Superior temporal gyrus (tissue), 1 donor: ENCODE measurements around the gene KIAA1549.

Experiments
- DNase-seq: peaks from one replicate; pipeline ENCODE4 v3.0.0-alpha.2; 2016; ENCODE audit errors: extremely low spot score

Gene KIAA1549

DNA sequence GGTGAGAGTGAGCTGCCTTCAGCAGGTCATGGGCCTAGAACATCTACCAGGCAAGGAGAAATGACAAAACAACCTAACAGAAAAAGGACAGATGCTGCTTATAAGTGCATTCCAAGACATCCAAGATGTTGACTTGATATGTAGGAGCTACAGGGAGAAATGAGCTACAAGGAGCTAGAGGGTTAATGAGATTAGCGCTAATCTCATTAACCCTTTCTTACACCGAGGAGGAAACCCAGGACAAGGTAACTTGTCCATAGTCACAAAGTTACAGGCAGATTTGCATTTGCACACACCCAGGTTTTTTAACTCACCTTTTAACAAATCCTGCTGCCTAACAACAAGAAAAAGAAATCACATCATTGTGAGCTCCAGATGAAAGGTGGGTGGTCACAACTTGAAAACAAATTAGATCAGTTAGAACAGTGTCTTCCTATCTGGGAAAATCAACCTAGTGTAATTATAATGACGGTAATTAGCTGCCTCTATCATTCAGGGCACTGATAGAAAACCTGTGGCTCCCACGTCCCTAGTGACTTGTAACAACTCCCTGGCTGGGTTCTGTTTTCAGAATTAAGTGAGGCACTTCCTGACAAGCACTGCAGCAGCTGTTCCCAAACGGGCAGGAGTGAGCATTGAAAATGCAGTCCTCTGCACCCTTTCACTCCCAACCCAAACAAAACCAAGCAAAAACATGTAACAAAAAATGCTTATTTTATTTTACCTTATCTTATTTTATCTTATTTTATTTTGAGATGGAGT, 5.7 kb downstream of the KIAA1549 start:
- DNase-seq: no peak

DNA sequence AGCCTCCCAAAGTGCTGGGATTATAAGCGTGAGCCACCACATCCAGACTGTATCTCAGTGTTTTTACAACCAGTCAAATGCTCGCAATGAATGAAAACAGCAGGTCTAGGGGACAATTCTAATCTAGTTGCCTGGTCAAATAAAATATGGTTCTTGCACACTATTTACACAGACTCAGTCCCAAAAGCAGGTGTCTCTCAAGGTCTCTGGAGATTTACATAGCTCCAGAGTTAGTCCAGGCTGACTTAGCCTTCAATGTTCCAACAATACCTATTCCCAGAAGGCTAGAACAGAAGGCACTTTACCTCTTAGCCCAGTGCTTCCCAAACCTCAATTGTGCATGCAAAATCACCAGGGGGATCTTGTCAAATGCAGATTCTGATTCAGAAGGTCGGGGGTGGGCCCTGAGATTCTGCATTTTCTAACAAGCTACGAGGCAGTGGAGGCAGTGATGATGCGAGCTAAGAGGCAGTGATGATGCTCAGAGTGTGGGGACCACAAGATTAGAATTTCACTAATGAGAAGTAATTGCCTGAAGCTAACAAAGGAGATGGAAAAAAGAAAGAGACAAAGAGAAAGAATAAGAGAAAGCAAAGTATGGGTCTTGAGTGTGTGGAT, 6.4 kb downstream of the KIAA1549 start:
- DNase-seq: no peak

DNA sequence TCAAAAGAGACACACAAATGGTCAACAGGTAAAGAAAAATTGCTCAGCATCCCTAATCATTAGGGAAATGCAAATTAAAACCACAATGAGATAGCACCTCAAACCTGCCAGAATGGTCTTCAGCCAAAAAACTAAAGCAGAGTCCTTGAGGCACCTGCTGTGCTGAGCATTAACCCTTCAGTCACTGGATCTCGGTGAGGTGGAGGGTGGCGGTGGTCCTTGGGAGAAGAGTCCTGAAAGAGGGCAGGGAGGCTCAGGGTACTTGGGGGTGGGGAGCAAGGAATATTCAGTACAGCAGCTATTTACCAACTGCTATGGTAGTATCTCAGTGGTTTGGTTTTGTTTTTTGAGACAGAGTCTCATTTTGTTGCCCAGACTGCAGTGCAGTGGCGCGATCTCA, 7.1 kb downstream of the KIAA1549 start:
- DNase-seq: no peak

DNA sequence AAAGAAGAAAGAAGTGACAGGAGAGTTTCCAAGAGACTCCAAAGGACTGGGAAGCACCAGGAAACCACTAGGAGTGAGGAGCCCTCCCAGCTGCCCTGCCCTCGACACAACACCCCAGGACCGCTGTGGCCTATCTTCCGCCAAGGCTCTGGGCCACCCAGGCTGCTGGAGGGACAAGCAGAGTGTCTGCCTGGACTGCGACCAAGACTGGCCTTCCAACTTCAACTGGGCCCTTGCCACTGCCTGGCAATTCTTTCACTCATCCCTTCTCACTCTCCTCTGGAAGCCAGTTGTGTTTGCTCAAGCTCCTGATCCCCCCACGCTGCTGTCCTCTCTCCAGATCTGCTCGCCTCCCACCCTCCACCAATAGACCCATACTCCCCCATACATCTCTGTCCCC, 10.2 kb downstream of the KIAA1549 start:
- no peak for DNase-seq

DNA sequence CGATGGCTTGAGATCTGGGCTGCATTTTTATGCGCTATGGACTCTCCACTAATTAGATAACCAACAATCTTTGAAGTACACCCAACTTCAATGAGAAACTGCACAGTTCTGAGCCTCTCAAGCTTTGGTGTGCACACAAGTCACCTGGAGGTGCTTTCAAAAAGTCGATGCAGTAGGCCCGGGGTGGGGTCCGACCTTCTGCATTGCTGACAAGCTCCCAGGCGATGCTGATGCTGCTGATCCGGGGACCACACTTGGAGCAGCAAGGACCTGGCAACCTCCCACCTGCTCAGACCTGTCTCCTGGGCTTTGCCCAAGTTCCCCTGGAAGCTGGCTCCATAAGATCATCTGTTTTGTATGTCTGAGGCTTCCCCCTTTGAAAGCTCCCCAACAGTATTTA, 10.7 kb downstream of the KIAA1549 start:
- DNase-seq: no peak

DNA sequence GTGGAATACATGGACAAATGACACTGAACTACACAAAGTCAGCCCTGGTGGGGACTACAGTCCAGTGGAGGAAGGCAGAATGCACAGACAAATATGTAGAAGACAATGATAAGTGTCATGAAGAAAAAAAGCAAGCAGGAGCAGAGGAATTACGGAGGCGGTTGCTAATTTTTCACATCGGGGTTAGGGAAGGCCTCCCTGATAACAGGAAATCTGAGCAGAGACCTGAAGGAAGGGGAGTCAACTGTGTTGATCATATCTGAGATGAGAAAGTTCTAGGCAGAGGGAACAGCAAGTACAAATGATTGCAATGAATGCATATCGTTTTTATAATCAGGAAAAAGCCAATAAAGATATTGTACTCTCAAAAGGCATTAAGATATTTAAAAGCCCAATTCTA, 14.0 kb downstream of the KIAA1549 start:
- DNase-seq: no peak

DNA sequence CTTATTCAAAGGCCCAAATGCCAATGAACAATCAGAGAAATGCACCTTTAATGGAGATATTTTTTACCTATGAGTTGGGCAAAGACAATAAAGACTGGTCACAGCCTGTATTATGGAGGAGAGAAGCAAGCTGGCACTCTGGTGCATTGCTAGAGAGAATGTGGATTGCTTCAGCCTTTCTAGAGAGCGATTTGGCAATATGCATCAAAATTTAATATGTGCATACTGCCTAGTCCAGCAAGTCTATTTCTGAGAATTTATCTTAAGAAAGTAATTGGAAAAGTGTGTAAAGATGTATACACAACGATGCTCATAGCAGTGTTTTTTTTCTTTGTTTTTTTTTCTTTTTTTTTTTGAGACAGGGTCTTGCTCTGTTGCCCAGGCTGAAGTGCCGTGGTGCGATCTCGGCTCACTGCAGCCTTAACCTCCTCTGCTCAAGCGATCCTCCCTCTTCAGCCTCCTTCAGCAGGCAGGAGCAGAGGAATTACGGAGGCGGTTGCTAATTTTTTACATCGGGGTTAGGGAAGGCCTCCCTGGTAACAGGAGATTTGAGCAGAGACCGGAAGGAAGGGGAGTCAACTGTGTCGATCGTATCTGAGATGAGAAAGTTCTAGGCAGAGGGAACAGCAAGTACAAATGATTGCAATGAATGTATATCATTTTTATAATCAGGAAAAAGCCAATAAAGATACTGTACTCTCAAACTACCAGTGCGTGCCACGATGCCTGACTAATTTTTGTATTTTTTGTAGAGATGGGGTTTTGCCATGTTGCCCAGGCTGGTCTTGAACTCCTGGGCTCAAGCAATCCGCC, 16.4 kb downstream of the KIAA1549 start:
- DNase-seq: no peak

DNA sequence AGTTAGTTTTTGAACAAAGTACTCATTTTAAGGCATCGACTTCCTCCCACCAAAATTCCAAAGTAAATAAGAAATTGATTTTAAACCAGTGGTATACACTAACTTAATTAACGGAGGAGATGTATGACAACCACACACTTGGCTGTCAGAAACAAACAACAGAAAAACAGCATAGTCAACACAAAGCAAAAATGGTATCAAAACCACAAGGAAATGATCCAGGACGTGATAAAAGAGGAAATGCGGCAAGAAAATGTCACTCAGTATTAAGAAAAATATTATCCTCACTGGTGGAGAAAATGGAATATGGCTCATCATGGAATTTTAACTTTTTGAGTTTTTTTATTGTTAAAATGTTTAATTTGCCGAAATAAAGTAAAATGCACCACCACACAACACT, 17.5 kb downstream of the KIAA1549 start:
- no peak for DNase-seq

DNA sequence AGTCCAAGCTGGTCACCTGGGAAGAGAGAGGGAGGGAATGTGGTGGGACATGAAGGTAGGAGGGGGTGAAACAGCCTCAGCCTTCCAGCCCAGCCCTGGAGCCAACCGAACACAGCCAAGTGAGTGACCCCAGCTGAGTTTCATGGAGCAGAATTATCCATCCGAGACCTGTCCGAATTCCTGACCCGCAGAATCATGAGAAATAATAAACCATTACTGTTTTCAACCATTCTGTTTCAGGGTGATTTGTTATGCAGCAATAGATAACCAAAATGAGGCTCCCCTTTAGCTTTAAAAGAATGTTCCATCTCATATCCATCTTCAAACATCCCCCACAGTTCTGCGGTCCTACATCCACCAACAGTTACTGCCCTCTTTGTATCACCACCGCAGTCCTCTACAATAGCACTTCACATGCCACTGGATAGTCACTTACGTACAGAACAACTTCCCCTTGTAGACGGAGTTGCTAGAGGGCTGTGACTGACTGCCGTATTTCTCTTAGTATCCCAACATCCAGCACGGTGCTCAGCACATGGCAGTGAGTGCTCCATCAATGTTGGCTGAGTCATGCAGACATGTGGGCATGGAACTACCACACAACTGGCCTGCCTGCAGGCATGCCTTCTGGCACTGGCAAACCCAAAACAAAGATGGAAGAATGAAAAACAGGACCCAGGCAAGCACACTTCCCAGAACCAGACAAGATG, 18.5 kb downstream of the KIAA1549 start:
- DNase-seq: no peak

DNA sequence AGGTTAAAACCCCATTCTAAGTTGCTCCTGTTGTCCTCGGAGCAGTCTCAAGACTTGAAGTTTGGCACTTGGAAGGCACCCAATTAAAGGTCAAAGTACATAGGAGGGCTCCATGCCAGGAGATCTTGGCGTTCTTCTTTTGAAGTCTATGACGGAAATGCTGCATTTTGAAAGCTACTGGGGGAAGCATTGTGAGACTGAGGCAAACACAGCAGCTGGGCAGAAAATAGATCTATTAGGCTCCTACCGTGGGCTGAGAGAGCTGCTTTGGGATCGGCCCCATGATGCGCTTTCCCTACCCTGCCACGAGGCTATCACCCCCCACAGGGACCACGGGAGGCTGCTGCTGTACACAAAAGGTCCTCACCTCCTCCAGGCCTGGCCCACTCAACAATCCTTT, 20.0 kb downstream of the KIAA1549 start:
- no peak for DNase-seq

DNA sequence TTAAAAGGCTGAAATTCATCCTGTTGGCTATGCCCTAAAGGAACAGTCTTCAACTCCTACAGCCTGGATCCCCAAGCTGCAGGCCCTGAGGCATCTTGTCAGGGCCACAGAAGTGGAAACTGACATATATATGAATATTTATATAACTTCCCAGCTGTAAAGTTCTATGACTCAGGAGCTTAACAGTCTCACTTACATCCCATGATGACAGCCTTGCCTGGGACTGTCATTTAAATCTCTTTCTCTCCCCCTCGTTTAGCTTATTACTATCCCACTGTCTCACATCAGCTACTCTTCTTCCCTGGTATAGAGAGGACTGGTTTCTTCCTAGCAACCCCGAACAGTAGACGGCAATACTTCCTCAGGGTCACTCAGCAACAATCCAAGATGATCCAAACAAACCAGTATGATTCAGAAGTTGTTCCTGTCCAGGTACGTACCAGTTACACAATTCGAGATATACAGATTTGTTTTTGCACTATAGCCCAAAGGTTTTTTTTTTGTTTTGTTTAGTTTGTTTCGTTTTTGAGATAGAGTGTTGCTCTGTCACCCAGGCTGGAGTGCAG, 22.7 kb downstream of the KIAA1549 start:
- DNase-seq: peak; percentile 53

DNA sequence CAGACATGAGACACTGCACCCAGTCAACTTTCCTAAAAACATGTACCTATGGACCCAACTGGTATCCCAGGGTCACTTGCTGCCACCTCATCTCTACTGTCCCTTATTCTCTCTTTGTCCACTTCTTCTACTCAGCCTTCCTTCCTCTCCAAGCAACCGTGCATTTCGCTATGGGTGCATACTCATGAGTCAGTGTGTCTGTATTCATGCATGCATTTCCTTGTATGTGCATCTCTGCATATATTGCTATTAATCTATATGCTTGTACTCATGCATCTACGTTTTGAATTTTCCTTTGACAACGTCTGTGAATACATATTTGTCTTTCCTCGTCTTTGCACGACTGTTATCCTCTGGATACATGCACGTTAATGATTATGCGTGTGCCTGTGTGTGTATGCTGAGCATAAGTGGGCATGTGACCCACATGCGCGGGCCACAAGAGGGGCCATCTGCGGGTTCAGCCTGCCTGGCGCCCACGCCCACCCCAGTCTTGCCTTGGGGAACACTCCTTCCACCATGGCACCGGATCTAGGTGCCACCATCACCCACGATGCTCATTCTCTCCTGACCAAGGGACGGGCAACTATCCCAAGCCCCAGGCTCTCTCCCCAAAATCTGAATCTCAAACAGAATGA, 23.3 kb downstream of the KIAA1549 start:
- no peak for DNase-seq

DNA sequence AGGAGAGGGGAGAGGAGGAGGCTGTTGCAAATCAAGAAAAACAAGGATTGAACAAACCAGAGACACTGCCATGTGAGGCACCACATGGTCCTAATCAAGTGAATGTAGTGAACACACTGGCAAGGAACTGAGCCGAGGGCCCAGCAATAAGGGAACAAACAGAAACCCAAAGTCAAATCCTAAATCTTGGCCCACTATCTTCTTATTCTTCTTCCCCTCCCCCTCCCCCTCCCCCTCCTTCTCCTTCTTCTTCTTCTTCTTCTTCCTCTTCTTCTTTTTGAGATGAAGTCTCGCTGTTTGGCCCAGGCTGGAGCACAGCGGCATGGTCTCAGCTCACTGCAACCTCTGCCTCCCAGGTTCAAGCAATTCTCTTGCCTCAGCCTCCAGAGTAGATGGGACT, 24.0 kb downstream of the KIAA1549 start:
- no peak for DNase-seq

DNA sequence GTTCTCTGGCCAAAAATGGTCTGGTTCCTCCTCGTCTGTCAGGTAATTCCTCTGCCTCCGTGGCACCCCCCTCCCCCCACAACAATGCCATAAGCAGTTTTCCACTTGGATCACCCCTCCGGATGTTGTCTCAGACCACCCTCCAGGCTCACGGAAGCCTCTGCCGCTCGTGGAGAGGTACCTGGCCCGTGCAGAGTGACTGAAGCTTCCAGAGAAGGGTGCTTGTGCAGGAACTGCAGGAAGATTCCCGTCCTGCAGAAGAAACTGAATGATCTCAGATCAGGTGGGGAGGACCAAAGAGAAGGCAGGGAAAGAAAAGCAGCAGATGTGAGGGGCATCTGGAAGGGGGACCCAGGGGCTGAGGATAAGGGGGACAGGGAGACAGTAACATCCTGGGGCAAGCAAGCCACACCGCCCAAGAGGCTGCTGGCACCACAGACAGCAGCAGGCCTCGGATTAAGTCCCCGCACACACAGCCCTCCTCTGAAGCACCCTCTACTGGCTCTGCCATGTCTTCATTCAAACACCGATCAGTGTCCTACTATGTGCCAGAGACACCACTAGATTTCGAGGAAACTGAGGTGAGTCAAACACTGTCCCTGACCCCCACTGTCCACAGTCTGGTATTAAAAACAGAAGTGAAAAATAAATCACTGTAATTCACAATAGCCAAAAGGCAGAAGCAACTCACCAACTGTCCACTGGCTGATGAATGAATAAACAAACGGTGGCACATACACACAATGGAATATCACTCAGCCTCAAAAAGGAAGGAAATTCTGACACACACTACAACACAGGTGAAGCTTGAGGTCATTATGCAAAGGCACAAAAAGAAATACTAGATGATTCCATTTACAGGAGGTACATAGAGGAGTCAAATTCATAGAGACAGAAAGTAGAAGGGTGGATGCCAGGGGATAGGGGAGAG, 26.4 kb downstream of the KIAA1549 start:
- DNase-seq: no peak

DNA sequence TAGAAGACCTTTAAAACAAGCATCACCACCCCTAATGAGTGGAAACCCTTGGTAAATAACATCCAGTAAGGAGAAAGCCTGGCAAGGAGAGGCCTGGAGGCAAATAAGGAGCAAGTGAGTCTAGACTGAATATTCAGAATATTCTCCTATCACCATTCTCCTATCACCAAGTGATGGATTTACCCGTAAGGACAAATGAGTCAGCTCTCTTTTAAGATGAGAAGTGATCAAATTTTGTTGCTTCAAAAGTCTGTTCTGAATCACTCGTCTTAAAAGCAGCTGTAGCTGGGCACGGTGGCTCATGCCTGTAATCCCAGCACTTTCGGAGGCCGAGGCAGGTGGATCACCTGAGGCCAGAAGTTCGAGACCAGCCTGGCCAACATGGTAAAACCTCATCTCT, 28.4 kb downstream of the KIAA1549 start:
- DNase-seq: no peak

DNA sequence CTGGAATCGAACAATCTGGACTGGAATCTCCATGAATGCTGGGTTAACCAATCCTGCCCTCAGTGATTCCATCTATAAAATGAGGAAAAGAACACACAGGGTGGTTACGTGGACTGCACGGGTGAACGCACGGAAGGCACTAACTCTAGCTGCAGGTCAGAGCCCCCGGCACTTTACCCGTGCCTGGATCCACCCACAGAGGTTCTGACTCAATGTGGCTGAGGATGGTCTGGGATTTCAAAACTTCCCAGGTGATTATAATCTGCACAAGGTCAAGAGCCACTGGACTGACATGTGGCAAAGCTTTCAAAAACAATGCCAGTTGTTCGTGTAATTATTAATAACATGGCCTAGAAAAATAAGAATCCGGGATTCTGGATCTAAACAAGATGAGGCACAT, 29.2 kb downstream of the KIAA1549 start:
- no peak for DNase-seq

DNA sequence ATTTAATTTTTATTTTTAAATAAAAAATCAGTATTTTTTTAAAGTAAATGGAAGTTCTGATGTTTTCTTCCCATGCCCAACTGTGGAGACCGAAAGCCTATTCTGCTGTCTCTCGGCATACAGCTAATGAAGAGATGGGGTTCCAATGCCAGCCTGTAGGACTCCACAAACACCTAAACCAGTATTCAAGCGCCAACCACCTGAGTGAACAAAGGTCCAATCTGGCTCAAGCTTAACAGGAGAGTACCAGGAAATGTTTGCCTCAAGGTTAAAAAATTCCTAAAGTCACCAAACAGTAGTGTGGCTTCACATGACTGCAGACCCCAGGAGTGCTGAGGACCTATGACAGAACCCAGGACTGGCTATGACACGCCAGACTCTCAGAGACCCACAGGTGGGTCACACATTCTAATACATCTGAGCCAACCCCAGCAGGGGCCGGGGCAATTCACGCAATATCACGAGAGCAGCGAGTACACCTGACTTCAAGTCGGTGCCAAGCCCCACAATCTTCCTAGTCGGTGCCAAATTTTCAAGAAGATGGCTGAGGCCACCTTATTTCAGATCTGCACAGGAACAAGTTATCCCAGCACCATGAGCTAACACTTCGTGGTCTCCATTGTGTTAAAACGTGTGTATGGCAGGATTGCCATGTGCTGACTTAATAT, 31.6 kb downstream of the KIAA1549 start:
- no peak for DNase-seq

DNA sequence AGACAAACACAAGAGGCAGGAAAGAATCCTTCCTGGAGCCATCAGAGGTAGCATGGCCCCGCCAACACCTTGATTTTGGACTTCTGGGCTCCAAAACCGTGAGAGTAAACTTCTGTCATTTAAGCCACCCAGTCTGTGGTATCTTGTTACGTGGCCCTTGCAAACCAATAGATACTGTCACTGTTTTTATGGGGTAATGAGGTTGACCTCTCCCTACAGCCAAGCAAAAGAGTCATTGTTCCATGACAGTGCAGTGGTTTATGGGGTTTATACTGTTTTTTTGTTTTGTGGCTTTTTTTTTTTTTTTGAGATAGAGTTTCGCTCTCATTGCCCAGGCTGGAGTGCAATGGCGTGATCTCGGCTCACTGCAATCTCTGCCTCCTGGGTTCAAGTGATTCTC, 32.8 kb downstream of the KIAA1549 start:
- DNase-seq: no peak

DNA sequence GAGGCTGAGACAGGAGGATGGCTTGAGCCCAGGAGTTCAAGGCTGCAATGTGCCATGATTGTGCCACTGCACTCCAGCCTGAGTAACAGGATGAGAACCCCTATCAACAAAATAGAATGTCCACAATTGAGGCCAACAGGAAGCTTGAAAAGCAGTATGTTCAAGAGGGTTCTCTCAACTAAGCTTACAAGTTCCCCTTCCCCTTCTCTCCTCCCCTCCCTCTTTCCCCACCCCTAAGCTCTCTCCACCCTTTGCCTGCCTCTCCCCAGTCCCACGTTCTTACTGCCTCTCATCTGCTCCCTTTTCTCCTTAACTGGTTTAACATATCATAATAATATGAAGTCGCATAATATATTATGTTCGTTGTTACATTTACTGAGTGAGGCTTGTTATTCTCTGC, 35.4 kb downstream of the KIAA1549 start:
- no peak for DNase-seq

DNA sequence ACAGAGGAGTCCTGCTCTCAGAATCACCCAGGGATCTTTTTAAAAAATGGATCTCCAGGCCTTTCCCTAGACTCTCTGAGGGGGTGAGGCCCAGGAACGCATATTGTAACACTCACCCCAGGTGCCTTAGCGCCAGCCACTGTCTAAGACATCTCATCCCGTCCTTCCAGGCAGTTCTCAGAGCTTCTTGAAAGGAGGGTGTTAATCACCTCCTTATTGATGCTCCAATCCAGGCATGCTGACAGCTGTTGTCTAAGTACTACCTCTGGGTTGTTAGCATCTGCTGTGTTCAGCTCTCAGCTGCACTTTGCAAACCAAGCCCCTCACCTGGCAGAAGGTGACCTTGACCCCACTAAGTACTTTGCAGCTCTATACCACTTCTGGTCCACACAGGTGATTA, 36.0 kb downstream of the KIAA1549 start:
- DNase-seq: no peak
